ENCODE measurements around the gene OTOGL.

Gene OTOGL

GRCh38 chr12:80120994-80121393, 21.7 kb downstream of the OTOGL start:
- TF ChIP-seq CTCF (IDR thresholded peaks at IDR 0.05; ENCODE audit: low read depth, low read length): no peak
- DNase-seq (ENCODE audit: low read depth, low spot score): no peak
- in situ Hi-C loops (cut with HindIII; ENCODE audit: low sequenced_read_pairs): no loop called here
- H3K4me3 ChIP-seq (ENCODE audit: low read depth, low read length): no peak overlapping the region

GRCh38 chr12:80121661-80122060, 22.3 kb downstream of the OTOGL start:
- no peak overlapping the region for H3K4me3 ChIP-seq (ENCODE audit: low read depth, low read length)
- TF ChIP-seq CTCF (IDR thresholded peaks at IDR 0.05; ENCODE audit: low read depth, low read length): no peak
- in situ Hi-C loops (cut with HindIII; ENCODE audit: low sequenced_read_pairs): no loop called here
- DNase-seq (ENCODE audit: low read depth, low spot score): no peak

- no peak for TF ChIP-seq CTCF (IDR thresholded peaks at IDR 0.05; ENCODE audit: low read depth, low read length)
- no peak overlapping the region for H3K4me3 ChIP-seq (ENCODE audit: low read depth, low read length)
- in situ Hi-C loops (cut with HindIII; ENCODE audit: low sequenced_read_pairs): no loop called here
- no peak for DNase-seq (ENCODE audit: low read depth, low spot score)
Measured at GRCh38 chr12:80129895-80130530, 30.7 kb downstream of the OTOGL start.

- no peak overlapping the region for H3K4me3 ChIP-seq (ENCODE audit: low read depth, low read length)
- TF ChIP-seq CTCF (IDR thresholded peaks at IDR 0.05; ENCODE audit: low read depth, low read length): no peak
Measured at GRCh38 chr12:80135624-80136023, 36.3 kb downstream of the OTOGL start.

GRCh38 chr12:80140005-80140404, 40.7 kb downstream of the OTOGL start:
- H3K4me3 ChIP-seq (ENCODE audit: low read depth, low read length): no peak overlapping the region
- no peak for DNase-seq (ENCODE audit: low read depth, low spot score)
- in situ Hi-C loops (cut with HindIII; ENCODE audit: low sequenced_read_pairs): no loop called here
- no peak for TF ChIP-seq CTCF (IDR thresholded peaks at IDR 0.05; ENCODE audit: low read depth, low read length)

More at GRCh38 chr12:80135624-80136023, 36.3 kb downstream of the OTOGL start:
- no peak for DNase-seq (ENCODE audit: low read depth, low spot score)
- in situ Hi-C loops (cut with HindIII; ENCODE audit: low sequenced_read_pairs): no loop called here

GRCh38 chr12:80142640-80143039, 43.3 kb downstream of the OTOGL start:
- in situ Hi-C loops (cut with HindIII; ENCODE audit: low sequenced_read_pairs): no loop called here
- H3K4me3 ChIP-seq (ENCODE audit: low read depth, low read length): no peak overlapping the region
- DNase-seq (ENCODE audit: low read depth, low spot score): no peak
- TF ChIP-seq CTCF (IDR thresholded peaks at IDR 0.05; ENCODE audit: low read depth, low read length): no peak

All from astrocyte of the spinal cord (primary cell).